HUES64 (cell line): Measurements from ENCODE around the gene MCF2.
"Not testable (repeated sequence)": the region's sequence is repeated elsewhere in the genome, so short reads cannot be mapped to it uniquely, and the experiment has no call there.

Experiments
- H3K27ac ChIP-seq: 2 replicates; pipeline ENCODE4 v1.7.0; 2013; ENCODE audit warnings: low read depth, low read length, inconsistent platforms
- H3K27me3 ChIP-seq: 2 replicates; pipeline ENCODE4 v1.6.1; 2013; ENCODE audit warnings: mild to moderate bottlenecking, low read length; ENCODE audit not compliant: insufficient read depth
- H3K36me3 ChIP-seq: 2 replicates; pipeline ENCODE4 v1.6.1; 2013; ENCODE audit warnings: mild to moderate bottlenecking, low read length; ENCODE audit not compliant: insufficient read depth
- H3K4me1 ChIP-seq: 2 replicates; pipeline ENCODE4 v1.6.1; 2013; ENCODE audit warnings: mild to moderate bottlenecking, low read length, moderate library complexity; ENCODE audit not compliant: insufficient read depth
- H3K4me3 ChIP-seq: 2 replicates; pipeline ENCODE4 v1.5.1; 2013; ENCODE audit warnings: mild to moderate bottlenecking, low read length, moderate library complexity
- H3K9ac ChIP-seq: 2 replicates; pipeline ENCODE4 v1.6.1; 2013; ENCODE audit warnings: mild to moderate bottlenecking, low read depth, low read length
- H3K9me3 ChIP-seq: 2 replicates; pipeline ENCODE4 v1.6.1; 2013; ENCODE audit warnings: low read depth, low read length; ENCODE audit not compliant: insufficient read depth
- WGBS: fragments of 150-250, 120-280 bp; methylation state at CpG from one replicate; pipeline ENCODE4 v1.1.7; 2013; ENCODE audit warnings: missing lambda C conversion rate; 5-methylcytosine and 5-hydroxymethylcytosine counted together

The MCF2 gene

DNA sequence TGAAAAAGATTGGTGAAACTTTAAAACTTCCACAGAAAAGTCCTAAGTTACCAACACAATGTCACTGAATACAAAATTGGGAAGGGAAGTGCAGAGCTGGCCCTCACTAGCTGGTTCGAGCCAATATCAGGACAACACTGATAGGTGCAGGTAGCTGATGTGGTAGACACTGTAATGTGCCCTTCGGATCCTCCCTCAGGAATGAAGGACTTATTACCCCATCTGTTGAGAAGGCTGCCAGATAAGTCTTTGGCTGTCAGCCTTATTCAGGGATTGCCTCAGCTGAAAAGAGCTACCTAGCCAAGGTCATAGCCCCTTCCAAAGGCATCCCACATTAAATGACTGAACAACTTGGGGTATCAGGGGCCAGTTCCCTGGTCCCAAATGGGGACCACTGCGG is 5.3 kb downstream of the MCF2 start:
- Histone ChIP-seq H3K36me3 (no peaks in the 10 kb centered on the region), H3K27me3 (no peaks in the 10 kb centered on the region), H3K4me1 (no peaks in the 10 kb centered on the region), H3K9ac (no peak overlapping the region), H3K9me3 (no peaks in the 10 kb centered on the region), H3K27ac (no peak overlapping the region), H3K4me3 (no peak overlapping the region)
- WGBS, result 100% methylated on average over 3 of the region's 3 CpGs

DNA sequence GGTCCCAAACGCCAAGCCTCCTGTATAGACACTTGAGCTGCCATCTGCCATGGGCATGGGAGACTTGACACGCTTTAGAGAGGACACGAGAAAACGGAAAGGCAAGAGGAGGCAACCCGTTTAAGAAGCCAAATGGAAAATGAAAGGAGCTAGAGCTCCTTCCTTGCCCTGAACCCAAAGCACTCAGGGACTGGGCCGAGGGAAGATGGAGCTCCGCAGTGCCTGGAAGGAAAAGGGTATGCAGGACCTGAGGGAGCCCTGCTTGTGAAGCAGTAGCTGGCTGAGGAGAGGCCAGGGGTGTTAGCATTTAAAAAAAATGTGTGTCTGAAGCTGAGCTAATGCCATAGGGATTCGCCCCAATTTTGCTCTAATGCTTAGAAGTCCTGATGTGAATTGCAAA is 15.1 kb downstream of the MCF2 start:
- WGBS, result 55% methylated on average over 8 of the region's 8 CpGs
- Histone ChIP-seq H3K36me3 (no peaks in the 10 kb centered on the region), H3K9ac (no peak overlapping the region; the same call in 1 of the 2 replicates), H3K4me1 (no peaks in the 10 kb centered on the region; the same call in 1 of the 2 replicates), H3K27me3 (peaks cover 46% of the 10 kb centered on the region), H3K27ac (no peak overlapping the region), H3K9me3 (no peaks in the 10 kb centered on the region), H3K4me3 (peak overlapping the region; percentile 61; the same call in 1 of the 2 replicates)

DNA sequence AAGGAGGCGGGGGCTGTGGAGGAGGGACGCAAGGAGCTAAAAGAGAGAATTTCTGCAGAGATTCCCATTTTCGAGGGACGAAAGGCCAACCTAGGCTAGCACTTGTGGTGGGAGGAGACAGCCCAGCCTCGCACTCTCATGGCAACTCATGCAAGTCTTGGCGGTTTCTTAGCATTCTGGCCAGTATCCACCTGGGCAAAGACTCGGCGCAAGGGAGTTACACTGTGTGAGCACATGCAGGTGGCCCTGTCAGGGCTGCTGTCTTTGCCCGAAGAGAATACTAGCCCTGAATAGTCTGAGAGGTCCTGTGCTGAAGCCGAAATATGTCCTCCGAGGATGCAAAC is 15.5 kb downstream of the MCF2 start:
- no peak overlapping the region for H3K27ac ChIP-seq
- WGBS, result 36% methylated on average over 11 of the region's 11 CpGs
- H3K4me3 ChIP-seq, result peak overlapping the region; percentile 61

DNA sequence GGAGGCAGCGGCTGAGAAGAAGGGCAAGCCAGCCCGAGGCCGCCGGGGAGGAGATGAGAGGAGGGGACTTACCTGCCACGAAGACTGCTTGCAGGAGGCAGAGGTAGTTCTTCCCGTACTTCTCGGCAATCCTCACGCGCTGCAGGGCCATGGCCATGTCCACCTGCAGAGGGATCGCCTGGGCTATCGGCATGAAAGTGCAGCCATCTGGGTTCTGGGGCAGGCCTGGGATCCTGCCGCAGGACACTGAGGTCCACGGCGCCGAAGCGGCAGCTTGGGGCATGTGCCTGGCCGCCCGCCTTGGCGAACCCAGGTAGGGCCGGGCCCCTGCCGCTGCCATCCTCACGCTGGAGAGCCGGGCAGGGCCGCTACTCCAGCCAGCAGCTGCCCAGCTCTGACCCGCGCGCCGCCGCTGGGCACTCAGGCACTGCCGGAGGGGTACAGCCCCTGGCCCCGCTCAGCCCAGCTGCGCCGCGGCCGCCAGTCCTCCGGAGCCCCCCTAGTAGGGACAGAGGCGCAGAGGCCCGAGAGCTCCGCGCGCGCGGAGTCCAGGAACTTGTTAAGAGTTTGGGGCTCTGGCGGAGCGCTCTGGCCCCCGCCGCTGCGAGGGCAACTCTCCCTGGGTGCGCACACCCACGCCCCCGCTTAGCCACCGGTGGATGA is 16.0 kb downstream of the MCF2 start:
- H3K36me3 ChIP-seq, result no peaks in the 10 kb centered on the region
- H3K4me3 ChIP-seq, result peak overlapping the region; percentile 61
- peaks cover 46% of the 10 kb centered on the region for H3K27me3 ChIP-seq
- no peaks in the 10 kb centered on the region for H3K9me3 ChIP-seq
- WGBS, result 1% methylated on average over 52 of the region's 52 CpGs
- H3K9ac ChIP-seq, result peak overlapping the region; percentile 36; the same call in 1 of the 2 replicates
- no peaks in the 10 kb centered on the region; the same call in 1 of the 2 replicates for H3K4me1 ChIP-seq
- H3K27ac ChIP-seq, result no peak overlapping the region

More for the DNA sequence above, 15.5 kb downstream of the MCF2 start:
- Histone ChIP-seq H3K4me1 (no peaks in the 10 kb centered on the region; the same call in 1 of the 2 replicates), H3K36me3 (no peaks in the 10 kb centered on the region), H3K27me3 (peaks cover 46% of the 10 kb centered on the region), H3K9me3 (no peaks in the 10 kb centered on the region), H3K9ac (peak overlapping the region; percentile 36; the same call in 1 of the 2 replicates)

DNA sequence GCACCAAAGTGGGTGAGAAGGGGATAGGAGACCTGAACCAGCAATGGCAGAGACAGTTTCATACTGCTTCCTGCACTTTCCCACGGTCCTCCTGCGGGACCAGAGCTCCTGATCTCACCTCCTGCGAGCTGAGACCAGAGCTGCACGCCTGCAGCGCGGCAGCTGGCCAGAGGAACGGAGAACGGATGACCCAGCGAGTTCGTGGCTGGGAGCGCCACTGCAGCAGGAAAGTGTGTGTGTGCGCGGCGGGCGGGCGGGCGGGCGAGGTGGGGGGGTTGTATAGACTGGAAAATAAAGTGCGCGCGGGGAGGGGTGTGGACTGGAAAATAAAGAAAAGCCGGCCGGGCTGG is 16.5 kb downstream of the MCF2 start:
- Histone ChIP-seq H3K9me3 (no peaks in the 10 kb centered on the region), H3K9ac (no peak overlapping the region), H3K4me3 (peak overlapping the region; percentile 61), H3K27me3 (peaks cover 46% of the 10 kb centered on the region), H3K36me3 (no peaks in the 10 kb centered on the region), H3K27ac (no peak overlapping the region), H3K4me1 (no peaks in the 10 kb centered on the region; the same call in 1 of the 2 replicates)
- WGBS, result under 1% methylated on average over 21 of the region's 23 CpGs

DNA sequence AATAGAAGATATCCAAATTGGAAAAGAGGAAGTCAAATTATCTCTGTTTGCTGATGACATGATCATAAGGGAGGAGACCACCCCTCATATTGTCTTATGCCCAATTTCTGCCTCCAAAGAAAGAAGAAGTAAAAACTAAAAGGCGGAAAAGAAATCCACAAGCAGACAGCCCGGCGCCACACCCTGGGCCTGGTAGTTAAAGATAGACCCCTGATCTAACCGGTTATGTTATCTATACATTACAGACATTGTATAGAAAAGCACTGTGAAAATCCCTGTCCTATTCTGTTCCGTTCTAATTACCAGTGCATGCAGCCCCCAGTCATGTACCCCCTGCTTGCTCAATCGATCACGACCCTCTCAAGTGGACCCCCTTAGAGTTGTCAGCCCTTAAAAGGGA is 22.8 kb downstream of the MCF2 start:
- H3K27me3 ChIP-seq, result peaks cover 12% of the 10 kb centered on the region; the same call in 1 of the 2 replicates
- not testable (repeated sequence) for H3K4me1 ChIP-seq
- 95% methylated on average over 6 of the region's 7 CpGs for WGBS

DNA sequence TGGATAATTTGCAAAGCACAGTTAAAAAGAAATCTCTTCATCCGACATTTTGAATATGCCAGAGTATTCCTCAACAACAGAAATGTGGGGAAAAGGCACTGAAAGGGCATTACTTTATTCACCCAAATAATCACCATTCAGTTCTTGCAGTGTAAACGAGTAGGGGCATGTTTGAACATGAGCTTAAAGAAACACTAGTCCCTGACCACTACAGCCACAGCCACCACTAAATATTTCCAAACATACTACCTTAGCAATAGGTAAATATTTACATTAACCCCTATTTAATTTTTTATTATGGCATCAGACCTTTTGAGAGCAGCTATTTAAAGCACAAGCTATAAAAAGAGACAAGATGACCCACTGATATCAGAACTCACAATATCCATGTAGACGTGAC is 27.6 kb downstream of the MCF2 start:
- Histone ChIP-seq H3K27me3 (no peaks in the 10 kb centered on the region), H3K9me3 (no peaks in the 10 kb centered on the region), H3K27ac (no peak overlapping the region), H3K9ac (no peak overlapping the region), H3K36me3 (no peaks in the 10 kb centered on the region), H3K4me3 (no peak overlapping the region), H3K4me1 (no peaks in the 10 kb centered on the region)
- 83% methylated on average over 3 of the region's 3 CpGs for WGBS

More for the DNA sequence above, 22.8 kb downstream of the MCF2 start:
- not testable (repeated sequence) for H3K27ac ChIP-seq, H3K36me3 ChIP-seq, H3K9ac ChIP-seq, H3K4me3 ChIP-seq, H3K9me3 ChIP-seq

DNA sequence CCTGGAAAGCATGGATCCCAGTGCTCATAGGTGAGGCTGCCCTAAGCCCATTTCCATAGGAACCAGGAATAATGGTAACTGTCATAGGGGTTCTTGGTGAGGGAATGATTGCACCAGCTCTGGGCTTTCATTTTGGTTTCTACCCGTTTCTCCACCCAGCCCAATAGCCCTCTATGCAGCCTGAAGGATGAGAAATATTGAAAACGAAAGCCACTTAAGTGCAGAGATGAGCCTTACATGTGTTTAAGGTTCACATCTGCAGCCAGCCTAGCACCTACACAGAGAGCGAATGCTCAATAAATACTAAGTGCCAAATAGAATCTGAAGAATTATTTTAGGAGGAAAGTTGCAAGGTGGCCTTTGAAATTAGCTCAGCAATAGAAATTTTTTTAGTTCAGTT is 60.4 kb downstream of the MCF2 start:
- no peaks in the 10 kb centered on the region for H3K36me3 ChIP-seq
- no peak overlapping the region for H3K4me3 ChIP-seq
- no peak overlapping the region for H3K9ac ChIP-seq
- H3K4me1 ChIP-seq, result 0 out of 2 replicates have a peak, but pooled peaks cover 5% of the 10 kb centered on the region
- 100% methylated on average over 2 of the region's 3 CpGs for WGBS
- no peaks in the 10 kb centered on the region for H3K9me3 ChIP-seq
- H3K27ac ChIP-seq, result no peak overlapping the region
- no peaks in the 10 kb centered on the region for H3K27me3 ChIP-seq

DNA sequence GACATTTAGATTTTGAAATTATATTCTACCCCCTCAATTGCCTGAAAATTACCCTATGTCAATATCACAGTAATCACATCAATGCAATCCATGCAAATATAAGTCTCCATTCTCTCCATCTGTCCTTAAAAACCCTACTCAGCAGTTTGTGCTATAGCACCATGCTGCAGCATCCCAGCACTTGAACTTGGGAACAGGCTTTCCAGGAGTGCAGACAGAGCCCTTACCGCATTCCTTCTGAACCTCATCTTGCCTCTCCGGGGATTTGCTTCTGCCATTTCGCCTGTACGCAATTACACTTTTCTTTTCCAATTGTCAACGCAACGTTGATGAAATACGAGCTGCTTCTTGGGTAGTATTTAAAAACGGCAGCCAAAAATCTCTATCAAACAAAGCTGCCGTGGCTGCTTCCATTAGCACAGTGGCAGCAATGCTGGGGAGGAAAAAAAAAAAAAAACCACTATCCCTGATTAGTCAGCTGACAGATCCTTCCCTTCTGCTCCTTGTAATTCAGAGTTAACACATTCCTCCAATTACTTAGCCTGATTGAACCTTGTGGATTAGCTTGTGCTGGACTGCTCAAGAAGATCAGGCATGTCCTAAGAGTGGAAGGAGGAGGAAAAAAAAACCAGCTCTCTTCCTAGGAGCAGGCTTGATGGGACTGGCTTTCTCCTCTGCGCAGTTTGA is 65.6 kb downstream of the MCF2 start:
- no peaks in the 10 kb centered on the region for H3K36me3 ChIP-seq
- no peaks in the 10 kb centered on the region for H3K9me3 ChIP-seq
- H3K9ac ChIP-seq, result no peak overlapping the region
- peak overlapping the region; percentile 40 for H3K4me3 ChIP-seq
- 34% methylated on average over 5 of the region's 10 CpGs for WGBS
- H3K4me1 ChIP-seq, result peaks cover 5% of the 10 kb centered on the region; the same call in 1 of the 2 replicates
- no peak overlapping the region for H3K27ac ChIP-seq
- H3K27me3 ChIP-seq, result no peaks in the 10 kb centered on the region

DNA sequence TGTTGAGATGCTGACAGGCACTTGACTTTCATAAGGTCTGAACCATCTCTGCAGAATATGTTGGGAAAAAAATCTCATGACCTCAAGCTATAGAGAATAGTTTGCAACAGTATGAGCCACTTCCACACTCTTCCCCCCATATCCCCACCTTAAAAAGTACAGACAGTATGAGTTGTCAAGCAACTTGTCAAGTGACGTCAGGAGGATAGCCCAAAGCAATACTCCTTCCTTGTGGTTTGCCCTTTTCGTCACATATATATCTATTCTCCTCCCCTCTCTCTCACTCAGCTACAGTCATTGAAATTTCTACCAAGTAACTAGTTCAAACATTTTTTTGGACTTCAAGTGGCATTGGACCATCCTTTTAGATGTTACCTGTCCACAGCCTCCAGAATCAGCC is 67.7 kb downstream of the MCF2 start:
- Histone ChIP-seq H3K4me1 (peaks cover 5% of the 10 kb centered on the region; the same call in 1 of the 2 replicates), H3K9me3 (no peaks in the 10 kb centered on the region), H3K9ac (no peak overlapping the region), H3K27ac (no peak overlapping the region), H3K27me3 (no peaks in the 10 kb centered on the region), H3K36me3 (no peaks in the 10 kb centered on the region), H3K4me3 (no peak overlapping the region)
- WGBS, result 88% methylated on average over 2 of the region's 2 CpGs

DNA sequence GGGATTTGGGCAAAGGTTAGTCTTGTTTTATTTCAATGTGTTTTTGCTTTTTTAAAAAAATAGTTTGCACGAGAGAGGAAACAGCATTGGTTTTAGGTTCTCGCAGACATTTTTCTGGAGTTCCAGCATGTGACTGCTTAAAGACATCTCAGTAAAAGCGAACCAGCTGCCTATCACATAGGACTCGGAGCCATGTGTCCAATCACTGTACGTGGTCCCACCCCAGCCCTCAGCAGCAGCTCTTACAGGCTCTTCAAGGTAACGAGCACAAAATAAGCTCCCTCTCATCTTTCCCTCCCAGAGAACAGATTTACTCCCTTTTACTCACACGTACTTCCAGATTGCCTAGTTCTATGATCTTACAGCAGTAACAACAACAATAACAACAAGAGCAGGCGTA is 68.7 kb downstream of the MCF2 start:
- Histone ChIP-seq H3K27me3 (no peaks in the 10 kb centered on the region), H3K9me3 (no peaks in the 10 kb centered on the region), H3K4me3 (no peak overlapping the region), H3K4me1 (peaks cover 5% of the 10 kb centered on the region; the same call in 1 of the 2 replicates), H3K36me3 (no peaks in the 10 kb centered on the region), H3K9ac (no peak overlapping the region), H3K27ac (no peak overlapping the region)
- 91% methylated on average over 8 of the region's 8 CpGs for WGBS
